Measurements from ENCODE around the gene BARHL1.

BARHL1 gene

GRCh38 chr9:132582276-132582785 is at the start of gene BARHL1:
BARHL1 (plus strand) TSS chr9:132582606; CDS start chr9:132582798, 192 bp downstream.
- no peak for DNase-seq

- no peak for DNase-seq
Observed at GRCh38 chr9:132534832-132535231, 47.6 kb upstream of the BARHL1 start.

- no peak for DNase-seq
Observed at GRCh38 chr9:132536124-132536523, 46.3 kb upstream of the BARHL1 start.

- DNase-seq: no peak
Observed at GRCh38 chr9:132537352-132537751, 45.1 kb upstream of the BARHL1 start.

- DNase-seq: no peak
Observed at GRCh38 chr9:132538071-132538470, 44.3 kb upstream of the BARHL1 start.

- DNase-seq: no peak
Observed at GRCh38 chr9:132539096-132539495, 43.3 kb upstream of the BARHL1 start.

GRCh38 chr9:132541051-132541450 is 41.4 kb upstream of the BARHL1 start:
- DNase-seq: no peak

- no peak for DNase-seq
Observed at GRCh38 chr9:132541870-132542830, 40.3 kb upstream of the BARHL1 start.

GRCh38 chr9:132543251-132543650 is 39.2 kb upstream of the BARHL1 start:
- DNase-seq: no peak

- no peak for DNase-seq
Observed at GRCh38 chr9:132543960-132544359, 38.4 kb upstream of the BARHL1 start.

GRCh38 chr9:132545578-132545977 is 36.8 kb upstream of the BARHL1 start:
- DNase-seq: no peak

- DNase-seq: no peak
Observed at GRCh38 chr9:132546148-132547051, 36.0 kb upstream of the BARHL1 start.

GRCh38 chr9:132547052-132547431 is 35.4 kb upstream of the BARHL1 start:
- no peak for DNase-seq

- no peak for DNase-seq
Observed at GRCh38 chr9:132547436-132547835, 35.0 kb upstream of the BARHL1 start.

- DNase-seq: no peak
Observed at GRCh38 chr9:132547976-132548730, 34.3 kb upstream of the BARHL1 start.

GRCh38 chr9:132548751-132549640 is 33.4 kb upstream of the BARHL1 start:
- no peak for DNase-seq

- no peak for DNase-seq
Observed at GRCh38 chr9:132551556-132551955, 30.9 kb upstream of the BARHL1 start.

GRCh38 chr9:132552041-132552440 is 30.4 kb upstream of the BARHL1 start:
- DNase-seq: no peak

GRCh38 chr9:132554755-132555154 is 27.7 kb upstream of the BARHL1 start:
- DNase-seq: no peak

- DNase-seq: no peak
Observed at GRCh38 chr9:132555528-132555927, 26.9 kb upstream of the BARHL1 start.

- DNase-seq: no peak
Observed at GRCh38 chr9:132556235-132556634, 26.2 kb upstream of the BARHL1 start.

GRCh38 chr9:132556714-132557113 is 25.7 kb upstream of the BARHL1 start:
- no peak for DNase-seq
